ENCODE data around the gene TBL3. TPM values are rescaled to one million over a fixed set of nuclear protein-coding genes. Genes with fewer than 3 reads are reported as not detected.

TBL3 gene
- total RNA-seq, 1 donor: 22.7 TPM

GRCh38 chr16:1929578-1930337 is 42.1 kb upstream of the TBL3 start:
- DNase-seq (ENCODE audit: low read depth): peak; percentile 74
- peak; percentile 63 for TF ChIP-seq CTCF (IDR thresholded peaks at IDR 0.05; ENCODE audit: insufficient read depth, low read length)
- H3K4me3 ChIP-seq (ENCODE audit: low read depth, low read length): peak overlapping the region; percentile 66

- no peak for DNase-seq (ENCODE audit: low read depth)
- no peak overlapping the region for H3K4me3 ChIP-seq (ENCODE audit: low read depth, low read length)
- TF ChIP-seq CTCF (IDR thresholded peaks at IDR 0.05; ENCODE audit: insufficient read depth, low read length): no peak
Observed at GRCh38 chr16:1930338-1930720, 41.5 kb upstream of the TBL3 start.

DNA sequence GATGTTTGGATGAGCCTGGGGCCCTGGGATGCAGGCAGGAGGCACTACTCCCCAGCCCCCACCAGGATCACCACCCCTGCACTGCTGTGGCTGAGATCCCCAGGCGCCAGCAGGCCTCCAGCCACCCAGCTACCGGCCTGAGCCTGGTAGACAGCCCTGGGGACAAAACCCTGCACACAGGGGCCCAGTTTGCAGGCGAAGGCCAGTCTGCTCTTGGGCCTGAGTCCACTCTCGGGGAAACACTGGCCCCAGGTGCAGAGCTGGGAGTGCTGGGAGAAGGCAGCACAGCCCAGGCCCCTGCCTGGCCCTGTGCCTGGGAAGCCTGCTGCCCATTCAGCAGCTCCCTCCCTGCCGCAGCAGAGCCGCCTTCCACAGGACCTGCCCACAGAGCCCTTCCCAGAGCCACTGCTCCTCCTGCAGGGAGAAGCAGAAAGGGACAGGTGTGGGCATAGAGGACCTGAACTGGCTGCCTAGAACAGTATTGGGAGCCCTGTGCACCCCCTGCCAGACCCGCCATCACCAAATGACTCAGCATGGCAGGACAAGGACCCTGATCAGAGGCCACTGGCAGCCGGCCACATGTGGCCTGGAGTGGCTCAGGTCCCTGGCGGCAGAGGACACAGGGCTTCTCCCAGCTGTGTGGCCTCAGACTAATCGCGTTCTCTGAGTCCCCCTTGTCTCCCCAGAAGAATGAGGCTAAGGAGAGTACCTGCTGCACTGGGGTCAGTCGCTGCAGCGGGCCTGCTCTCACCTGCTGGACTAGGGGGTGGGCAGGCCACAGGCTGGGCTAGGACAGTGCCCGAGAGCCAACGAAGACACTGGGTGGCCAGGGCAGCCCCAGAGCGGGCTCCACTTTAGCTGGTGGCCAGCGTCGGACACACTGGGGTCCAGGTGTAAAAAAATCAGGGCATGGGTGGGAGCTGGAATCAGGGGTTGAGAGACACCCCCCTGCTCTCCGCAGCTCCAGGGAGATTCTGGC is 39.5 kb upstream of the TBL3 start:
- DNase-seq (ENCODE audit: low read depth): no peak
- no peak overlapping the region for H3K4me3 ChIP-seq (ENCODE audit: low read depth, low read length)
- TF ChIP-seq CTCF (IDR thresholded peaks at IDR 0.05; ENCODE audit: insufficient read depth, low read length): no peak

- DNase-seq (ENCODE audit: low read depth): no peak
- no peak for TF ChIP-seq CTCF (IDR thresholded peaks at IDR 0.05; ENCODE audit: insufficient read depth, low read length)
- H3K4me3 ChIP-seq (ENCODE audit: low read depth, low read length): no peak overlapping the region
Observed at GRCh38 chr16:1933097-1933661, 38.7 kb upstream of the TBL3 start.

GRCh38 chr16:1936945-1937479 is 34.8 kb upstream of the TBL3 start:
- DNase-seq (ENCODE audit: low read depth): no peak
- no peak overlapping the region for H3K4me3 ChIP-seq (ENCODE audit: low read depth, low read length)
- TF ChIP-seq CTCF (IDR thresholded peaks at IDR 0.05; ENCODE audit: insufficient read depth, low read length): no peak

DNA sequence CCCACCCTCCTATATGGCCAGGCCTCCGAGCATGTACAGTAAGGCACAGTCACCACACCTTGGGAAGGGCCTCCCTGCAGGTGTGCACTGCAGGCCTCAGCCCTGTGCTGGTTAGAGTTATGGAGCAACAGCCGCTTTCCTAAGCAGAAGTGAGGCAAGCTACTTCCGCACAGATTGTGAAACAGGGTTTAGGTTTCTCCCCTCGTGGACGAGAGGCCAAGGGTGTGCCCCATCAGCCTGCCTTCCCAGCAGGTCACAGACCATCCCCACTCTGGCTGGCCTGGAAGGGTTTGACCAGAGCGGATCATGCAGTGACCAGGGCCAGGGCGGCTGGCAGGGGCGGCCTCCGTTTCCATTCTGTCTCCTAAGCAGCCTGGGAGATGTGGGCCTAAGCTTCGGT is 33.5 kb upstream of the TBL3 start:
- DNase-seq (ENCODE audit: low read depth): no peak
- no peak overlapping the region for H3K4me3 ChIP-seq (ENCODE audit: low read depth, low read length)
- TF ChIP-seq CTCF (IDR thresholded peaks at IDR 0.05; ENCODE audit: insufficient read depth, low read length): no peak
